GM12878 (cell line): ENCODE data around the gene NCS1. TPM values are rescaled to one million over a fixed set of nuclear protein-coding genes. Genes with fewer than 3 reads are reported as not detected.

Experiments used
- ATAC-seq: fragments of 200-7000 bp; cut with Tn5 transposase; 3 replicates; pipeline ENCODE4 v1.9.1; 2020; ENCODE audit warnings: mild to moderate bottlenecking, moderate library complexity
- BruUV-seq: library from RNA; stranded (reverse); fragments of 400-500 nt; replicated peaks from 2 replicates; lab custom pipeline; 2021; lab: Mats Ljungman, UMichigan
- CTCF ChIA-PET: fragments of 300-600 bp; sonication (Branson Sonifier 250); formaldehyde crosslinking; extraction: SDS; loops from one replicate; lab custom pipeline; 2021; ENCODE audit warnings: inconsistent platforms; lab: Yijun Ruan, JAX
- POLR2A ChIA-PET: fragments of 350-600 bp; formaldehyde crosslinking; extraction: SDS; loops from one replicate; lab custom pipeline; 2021; ENCODE audit warnings: inconsistent platforms; lab: Charles Lee
- RAD21 ChIA-PET: fragments of 300-600 bp; sonication (Branson Sonifier 250); formaldehyde crosslinking; loops from one replicate; lab custom pipeline; 2023; ENCODE audit warnings: antibody characterized with exemption; ENCODE audit not compliant: unreplicated experiment; lab: Charles Lee
- SMC1A ChIA-PET: fragments of 300-600 bp; sonication (Branson Sonifier 250); formaldehyde crosslinking; loops from one replicate; lab custom pipeline; 2023; ENCODE audit not compliant: unreplicated experiment, uncharacterized antibody; lab: Charles Lee
- DNase-seq: peaks from one replicate; pipeline ENCODE4 v3.0.0-alpha.2; 2011; ENCODE audit warnings: low read depth, low spot score
- FAIRE-seq: peaks from 3 replicates; lab custom pipeline; 2011; peaks lifted over from hg19 to GRCh38; lab: Jason Lieb, UNC
- H2AFZ ChIP-seq: 2 replicates; pipeline ENCODE4 v1.6.0; 2011; ENCODE audit warnings: low read depth, low read length, control low read depth; ENCODE audit not compliant: control insufficient read depth
- H3K27ac ChIP-seq: 2 replicates; pipeline ENCODE4 v1.5.1; 2011; ENCODE audit warnings: control low read depth; ENCODE audit not compliant: control insufficient read depth, insufficient read depth
- H3K27me3 ChIP-seq, 2 experiments: replicated peaks in 1 of 2; 2 replicates each; pipeline versions ENCODE4 v1.6.0 to v1.6.1; 2011; ENCODE audit warnings: low read length in 1 of 2; ENCODE audit not compliant: control insufficient read depth in 2 of 2, insufficient read depth in 2 of 2
- H3K36me3 ChIP-seq, 2 experiments: 2 replicates each; pipeline ENCODE4 v1.5.1; 2011; ENCODE audit warnings: low read length in 1 of 2; ENCODE audit not compliant: control insufficient read depth in 2 of 2, insufficient read depth in 2 of 2
- H3K4me1 ChIP-seq: 2 replicates; pipeline ENCODE4 v1.6.1; 2011; ENCODE audit warnings: mild to moderate bottlenecking, low read length, moderate library complexity, mixed read lengths; ENCODE audit not compliant: control insufficient read depth, insufficient read depth
- H3K4me2 ChIP-seq: 2 replicates; pipeline ENCODE4 v1.6.0; 2011; ENCODE audit warnings: control low read depth; ENCODE audit not compliant: control insufficient read depth, insufficient read depth
- H3K4me3 ChIP-seq: fragments of 200-600 bp; sonication (generic); 2 replicates; pipeline ENCODE4 v1.5.1; 2016
- H3K79me2 ChIP-seq: 2 replicates; pipeline ENCODE4 v1.6.0; 2011; ENCODE audit warnings: low read length; ENCODE audit not compliant: control insufficient read depth, insufficient read depth
- H3K9ac ChIP-seq: 2 replicates; pipeline ENCODE4 v1.8.0; 2011; ENCODE audit warnings: low read length, control low read depth, mixed read lengths; ENCODE audit not compliant: control insufficient read depth, insufficient read depth
- H3K9me3 ChIP-seq: replicated peaks from 3 replicates; pipeline ENCODE4 v1.5.1; 2011; ENCODE audit warnings: mild to moderate bottlenecking, low read length; ENCODE audit not compliant: control insufficient read depth, insufficient read depth
- H4K20me1 ChIP-seq: 2 replicates; pipeline ENCODE4 v1.6.0; 2011; ENCODE audit not compliant: control insufficient read depth, insufficient read depth
- ASH2L ChIP-seq: fragments of 300-600, 200-600 bp; sonication (generic); IDR thresholded peaks from 2 replicates; pipeline ENCODE4 v1.6.1; 2017; ENCODE audit warnings: low read depth, mild to moderate bottlenecking, borderline replicate concordance
- CBFB ChIP-seq: IDR thresholded peaks from 2 replicates; pipeline ENCODE4 v1.6.1; 2016; ENCODE audit warnings: antibody characterized with exemption, low read depth
- IKZF1 ChIP-seq: fragments of 450-650 bp; conservative IDR thresholded peaks from 2 replicates; pipeline ENCODE4 v1.6.1; 2017; ENCODE audit warnings: antibody characterized with exemption, mild to moderate bottlenecking
- LARP7 ChIP-seq: fragments of 450-650 bp; IDR thresholded peaks from 2 replicates; pipeline ENCODE4 v1.6.1; 2017; ENCODE audit warnings: mild to moderate bottlenecking
- MTA2 ChIP-seq: fragments of 450-650 bp; IDR thresholded peaks from 2 replicates; pipeline ENCODE4 v1.6.1; 2016; ENCODE audit warnings: low read depth, mild to moderate bottlenecking, moderate library complexity
- NR2C2 ChIP-seq: IDR thresholded peaks from 2 replicates; pipeline ENCODE4 v1.6.1; 2011; ENCODE audit warnings: borderline replicate concordance, low read depth; ENCODE audit not compliant: control insufficient read depth, insufficient read length
- PKNOX1 ChIP-seq: fragments of 450-650 bp; IDR thresholded peaks from 2 replicates; pipeline ENCODE4 v1.6.1; 2016; ENCODE audit warnings: mild to moderate bottlenecking
- POLR2A ChIP-seq: IDR thresholded peaks from 2 replicates; pipeline ENCODE4 v1.6.1; 2011; ENCODE audit warnings: low read depth, mild to moderate bottlenecking, low read length
- PRDM15 ChIP-seq: fragments of 450-650 bp; formaldehyde crosslinking; IDR thresholded peaks from 2 replicates; pipeline ENCODE4 v1.4.0; 2020; ENCODE audit warnings: mild to moderate bottlenecking, moderate library complexity
- RAD51 ChIP-seq: fragments of 450-650 bp; IDR thresholded peaks from 2 replicates; pipeline ENCODE4 v1.6.1; 2016; ENCODE audit warnings: moderate library complexity, mild to moderate bottlenecking, inconsistent platforms
- RUNX3 ChIP-seq: IDR thresholded peaks from 2 replicates; pipeline ENCODE4 v1.6.1; 2012; ENCODE audit warnings: low read length, inconsistent platforms
- SMAD1 ChIP-seq: fragments of 450-650 bp; IDR thresholded peaks from 2 replicates; pipeline ENCODE4 v1.6.1; 2018; ENCODE audit warnings: mild to moderate bottlenecking, low read depth; ENCODE audit not compliant: partially characterized antibody
- SUZ12 ChIP-seq: fragments of 200-600 bp; sonication (generic); IDR thresholded peaks from one replicate; pipeline ENCODE4 v1.6.1; 2018; ENCODE audit warnings: antibody characterized with exemption, mild to moderate bottlenecking; ENCODE audit not compliant: unreplicated experiment
- TCF12 ChIP-seq: IDR thresholded peaks from 2 replicates; pipeline ENCODE4 v1.6.1; 2011; ENCODE audit warnings: low read depth, mild to moderate bottlenecking, low read length
- YY1 ChIP-seq: IDR thresholded peaks from 2 replicates; pipeline ENCODE4 v1.6.1; 2011; ENCODE audit warnings: low read depth, mild to moderate bottlenecking, low read length
- ZNF622 ChIP-seq: fragments of 450-650 bp; IDR thresholded peaks from 2 replicates; pipeline ENCODE4 v1.6.1; 2017; ENCODE audit warnings: mild to moderate bottlenecking, inconsistent platforms
- WGBS: methylation state at CpG from one replicate; pipeline ENCODE4 v1.1.6; 2016; ENCODE audit warnings: low lambda C conversion rate; ENCODE audit not compliant: insufficient replicate concordance, insufficient coverage; ENCODE audit errors: missing lambda C conversion rate; 5-methylcytosine and 5-hydroxymethylcytosine counted together
- in situ Hi-C: fragments of 300-500 bp; cut with MboI; formaldehyde crosslinking; loops from 9 replicates; pipeline ENCODE4 v1.14.3; 2018; ENCODE audit warnings: mixed read lengths
- intact Hi-C: fragments of 100-400 bp; cut with micrococcal nuclease; formaldehyde crosslinking; loops from one replicate; pipeline ENCODE4 v1.14.2; 2022; ENCODE audit not compliant: unreplicated experiment
- polyA plus RNA-seq, 11 experiments: library from polyadenylated mRNA; depleted of rRNA in 4 of 11; unstranded in 6 of 11; stranded (reverse) in 5 of 11; fragments of >200 nt; fragmentation: Nextera tagmentation in 4 of 11; fragmentation: Illumina TruSeq in 1 of 11; extraction: Ambion mirVana in 4 of 11; extraction: Trizol in 1 of 11; gene quantifications; 1 replicate in 1 of 11; 2 replicates in 10 of 11; pipeline versions ENCODE4 v1.2.1 to v1.2.3, GENCODE V29; 2011 to 2016; ENCODE audit warnings: inconsistent platforms in 2 of 11, missing spikeins in 2 of 11, low read depth in 1 of 11
- total RNA-seq, 4 experiments: library from RNA; depleted of rRNA in 3 of 4; stranded (reverse); fragments of >200 nt in 3 of 4; fragmentation: Illumina TruSeq in 1 of 4; extraction: Trizol in 1 of 4; gene quantifications; 2 replicates each; pipeline versions ENCODE4 v1.2.1 to v1.2.3, GENCODE V29; 2013 to 2021

NCS1 gene
- total and polyA plus RNA-seq, 10 of the 15 experiments (the other 5 are each of a cell fraction or from before 2014, with no cell fraction given) = 0.04 to 0.22 (median 0.06) TPM; not detected in 4

- TF ChIP-seq PKNOX1 (no peak), TCF12 (no peak), YY1 (peak; percentile 37; the same call in 1 of the 2 replicates), CBFB (no peak)
- TF ChIP-seq, all 136 proteins: peak for 7
Measured at GRCh38 chr9:130235558-130236435, 63.6 kb downstream of the NCS1 start (continued).

- FAIRE-seq (no peak), DNase-seq (no peak), ATAC-seq (no peak)
- no peak overlapping the region for H3K4me2 ChIP-seq
- ChIA-PET RAD21 (interaction anchor here (0.6 to 1.3 kb wide), 3 partner anchors 107 to 469 kb away, joined by 4 to 20 read pairs (median 5); no protein-coding TSS in a partner anchor), SMC1A (interaction anchor here (0.6 to 6.2 kb wide), 5 partner anchors 48 to 891 kb away, joined by 3 to 46 read pairs (median 4); no protein-coding TSS in a partner anchor), POLR2A (interaction anchor here (0.6 to 0.7 kb wide), 2 partner anchors 93 to 413 kb away, joined by 3 to 4 read pairs; no protein-coding TSS in a partner anchor), CTCF (interaction anchor here (0.6 to 6.4 kb wide), 12 partner anchors 9 to 906 kb away, joined by 3 to 96 read pairs (median 4); no protein-coding TSS in a partner anchor)
- no peak overlapping the region for H2AFZ ChIP-seq
- in situ Hi-C loops = loop anchor here (5.0 kb wide), 1 partner anchor 124 kb away; no protein-coding TSS in a partner anchor
- H3K27me3 ChIP-seq = no peaks in the 10 kb centered on the region
- H3K4me3 ChIP-seq = no peak overlapping the region
- no peaks in the 10 kb centered on the region for H3K79me2 ChIP-seq
- H3K9ac ChIP-seq = no peak overlapping the region
- WGBS = 36% methylated on average over 9 of the region's 10 CpGs
- no peaks in the 10 kb centered on the region for H4K20me1 ChIP-seq
- no TSS peak for BruUV-seq
- peaks cover 15% of the 10 kb centered on the region for H3K4me1 ChIP-seq
- H3K9me3 ChIP-seq = no peaks in the 10 kb centered on the region
- TF ChIP-seq RAD51 (no peak), IKZF1 (no peak), PRDM15 (CRISPR knock-in tag) (no peak), POLR2A (no peak), RUNX3 (no peak), NR2C2 (no peak), ZNF622 (no peak), MTA2 (no peak), SMAD1 (no peak), ASH2L (no peak), SUZ12 (no peak), LARP7 (no peak)
- TF ChIP-seq, all 136 proteins: peak for 0
- no peaks in the 10 kb centered on the region for H3K36me3 ChIP-seq
- H3K27ac ChIP-seq = no peak overlapping the region
- intact Hi-C loops = loop anchor here (1.0 to 5.0 kb wide), 2 partner anchors 106 to 129 kb away; no protein-coding TSS in a partner anchor
Measured at GRCh38 chr9:130236436-130236985, 64.3 kb downstream of the NCS1 start.
